Hepatic stellate cell (primary cell): ENCODE results near the gene PAFAH2.
"Not testable (repeated sequence)": the region's sequence is repeated elsewhere in the genome, so short reads cannot be mapped to it uniquely, and the experiment has no call there.

ENCODE experiments used
- DNase-seq: peaks from one replicate; pipeline ENCODE4 v3.0.0; 2011; ENCODE audit warnings: low spot score

PAFAH2 gene

GRCh38 chr1:25985171-25985570 lies 12.7 kb downstream of the PAFAH2 start:
- DNase-seq = no peak

GRCh38 chr1:25979210-25979609 lies 18.7 kb downstream of the PAFAH2 start:
- no peak for DNase-seq

- no peak for DNase-seq
Observed at GRCh38 chr1:25978403-25978802, 19.5 kb downstream of the PAFAH2 start.

- DNase-seq = no peak
Observed at GRCh38 chr1:25977801-25978200, 20.1 kb downstream of the PAFAH2 start.

DNA sequence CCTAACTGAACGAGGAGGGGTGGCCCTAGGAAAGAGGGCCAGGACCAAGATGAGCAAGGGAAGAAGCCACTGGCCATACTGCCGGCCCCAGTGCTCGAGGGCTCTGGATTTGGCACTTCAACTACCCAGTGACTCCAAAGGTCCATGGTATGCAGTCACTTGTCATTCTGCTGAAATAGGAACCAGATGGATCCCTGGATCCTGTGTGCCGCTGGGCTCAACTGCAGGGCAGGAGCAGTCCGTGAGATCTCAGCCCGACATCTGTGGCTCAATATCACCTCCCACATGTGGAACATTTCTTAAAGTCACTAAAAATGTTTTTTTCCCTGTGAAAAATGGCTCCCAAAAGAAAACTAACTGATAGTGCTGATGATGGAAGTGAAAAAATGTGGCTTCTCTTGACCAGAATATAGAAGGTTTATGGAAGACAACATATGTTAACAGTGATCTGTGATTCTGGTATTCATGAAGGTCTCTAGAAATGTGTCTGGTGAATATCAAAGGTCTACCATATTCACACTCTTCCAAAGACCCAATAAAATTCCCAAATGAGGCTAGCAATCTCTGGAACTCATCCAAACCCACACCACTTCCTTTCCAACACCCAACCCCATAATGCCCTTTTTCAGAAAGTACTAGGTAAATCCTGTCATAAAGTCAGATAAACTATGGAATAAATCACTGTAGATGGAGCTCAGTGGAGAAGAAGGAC lies 24.1 kb downstream of the PAFAH2 start:
- DNase-seq = no peak

DNA sequence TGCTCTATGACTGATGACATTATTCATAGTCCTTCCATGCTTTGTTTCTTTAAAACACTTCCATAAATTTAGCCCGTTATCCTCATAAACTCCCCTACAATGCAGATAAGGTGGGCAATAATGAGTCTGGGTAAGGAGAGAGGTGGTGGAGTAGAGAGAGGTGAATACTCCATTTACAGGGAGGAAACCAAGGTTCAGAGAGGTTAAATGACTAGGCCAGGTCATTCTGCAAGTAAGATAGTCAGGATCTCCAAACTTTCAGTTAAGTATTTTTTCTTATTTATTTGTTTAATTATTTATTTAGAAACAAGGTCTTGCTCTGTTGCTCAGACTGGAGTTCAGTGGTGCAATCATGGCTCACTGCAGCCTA lies 26.1 kb downstream of the PAFAH2 start:
- DNase-seq = no peak

DNA sequence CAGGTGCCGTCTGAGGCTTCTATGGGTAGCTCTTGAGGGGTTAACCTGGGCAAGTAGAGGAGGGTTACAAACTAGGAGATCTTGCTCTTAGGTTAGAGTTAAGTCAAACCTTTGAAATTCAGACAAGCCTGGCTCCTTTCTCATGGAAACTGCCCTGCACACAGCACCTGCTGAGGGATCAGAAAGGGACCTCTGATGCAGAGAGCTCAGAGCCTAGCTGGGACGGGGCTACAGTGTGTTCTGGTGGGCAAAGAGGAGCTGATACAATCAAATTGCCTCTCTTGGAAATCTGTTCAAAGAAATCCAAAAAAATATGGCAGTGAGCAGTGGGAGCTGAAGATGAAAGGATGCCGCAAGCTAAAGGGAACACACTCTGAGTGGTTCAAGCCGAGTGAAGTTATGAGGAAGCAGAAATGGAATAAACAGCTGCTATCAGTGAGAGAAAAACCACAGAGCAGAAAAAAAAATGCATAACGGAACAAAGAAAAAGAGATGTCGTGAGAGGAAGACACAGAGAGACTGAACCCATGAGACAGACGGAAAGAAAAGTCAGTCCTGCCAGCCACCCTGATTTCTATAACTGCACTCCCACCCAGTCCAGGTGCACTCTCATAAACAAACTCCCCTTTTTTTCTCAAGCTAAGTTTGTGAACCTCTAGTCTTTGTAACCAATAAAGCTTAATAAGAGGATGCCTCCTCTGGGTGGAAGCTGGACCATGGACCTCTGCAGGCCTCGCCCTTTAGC lies 26.6 kb downstream of the PAFAH2 start:
- DNase-seq = no peak

- no peak for DNase-seq
Observed at GRCh38 chr1:25967308-25967707, 30.6 kb downstream of the PAFAH2 start.

- no peak for DNase-seq
Observed at GRCh38 chr1:25959611-25960010, 38.3 kb downstream of the PAFAH2 start.

DNA sequence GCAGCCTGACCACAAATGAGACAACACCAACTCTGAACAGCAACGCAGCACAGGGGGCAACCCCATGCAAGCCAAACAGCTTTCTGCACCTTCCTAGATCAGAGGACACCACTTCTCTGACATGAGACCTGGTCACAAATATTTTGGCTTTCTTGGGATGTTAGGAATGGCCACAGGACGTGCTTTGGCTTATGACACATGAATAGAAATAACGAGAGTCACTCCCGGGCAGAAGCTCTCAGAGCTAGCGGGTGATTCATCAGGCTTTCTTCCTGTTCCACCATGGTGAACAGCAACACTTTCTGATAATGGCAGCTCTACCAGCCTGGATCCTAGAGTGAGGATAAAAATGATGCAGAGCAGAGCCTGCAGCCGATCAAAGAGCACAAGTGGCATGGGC lies 39.4 kb downstream of the PAFAH2 start:
- peak; percentile 91 for DNase-seq

- no peak for DNase-seq
Observed at GRCh38 chr1:25955553-25955952, 42.3 kb downstream of the PAFAH2 start.

GRCh38 chr1:25954282-25954938 lies 43.5 kb downstream of the PAFAH2 start:
- no peak for DNase-seq

DNA sequence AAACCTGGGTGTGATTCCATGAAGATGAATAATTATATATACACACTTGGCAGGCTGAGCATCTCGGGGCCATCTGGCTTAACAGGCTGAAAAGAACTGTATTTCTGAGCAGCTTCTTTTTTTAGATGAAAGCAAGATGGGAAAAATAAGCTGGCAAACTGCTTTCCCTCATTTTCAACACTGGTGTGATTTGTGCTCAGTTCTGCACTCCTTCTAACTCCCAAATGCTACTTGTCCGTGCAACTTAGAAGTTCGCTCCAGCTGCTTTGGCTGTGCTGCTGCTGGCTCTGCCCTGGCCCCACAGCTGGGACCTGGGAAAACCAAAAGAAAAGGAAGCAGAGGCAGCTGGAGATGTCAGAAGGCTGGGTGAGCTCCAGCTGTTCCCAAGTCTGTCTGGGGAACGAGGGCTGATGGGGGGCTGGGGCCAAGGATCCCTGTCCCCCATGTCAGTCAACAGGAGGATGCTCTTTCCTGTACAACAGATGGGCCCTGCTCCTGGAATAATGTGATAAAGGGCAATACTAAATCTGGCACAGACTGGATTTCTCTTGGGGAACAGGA lies 44.9 kb downstream of the PAFAH2 start:
- peak; percentile 28 for DNase-seq

- no peak for DNase-seq
Observed at GRCh38 chr1:25948641-25949040, 49.2 kb downstream of the PAFAH2 start.

GRCh38 chr1:25947027-25947426 lies 50.8 kb downstream of the PAFAH2 start:
- DNase-seq = no peak

DNA sequence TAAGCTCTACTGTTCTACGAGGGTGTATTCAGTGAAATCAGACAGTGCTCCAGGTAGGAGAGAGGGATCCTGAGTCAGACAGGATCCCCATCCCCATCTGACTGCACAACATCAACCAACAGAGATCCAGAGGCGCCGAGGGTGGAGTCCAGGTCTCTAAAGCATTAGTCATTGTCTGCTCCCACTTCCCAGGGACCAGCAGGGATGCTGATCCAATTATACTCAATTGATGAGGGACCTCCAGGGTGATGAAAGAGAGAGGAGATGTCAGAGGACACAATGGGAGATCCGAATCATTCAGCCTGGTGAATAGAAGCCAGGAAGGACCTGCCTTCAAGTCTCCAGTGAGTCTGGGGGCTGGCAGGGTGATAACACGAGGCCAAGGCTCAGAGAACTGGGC lies 52.1 kb downstream of the PAFAH2 start:
- no peak for DNase-seq

- no peak for DNase-seq
Observed at GRCh38 chr1:25944986-25945385, 52.9 kb downstream of the PAFAH2 start.

DNA sequence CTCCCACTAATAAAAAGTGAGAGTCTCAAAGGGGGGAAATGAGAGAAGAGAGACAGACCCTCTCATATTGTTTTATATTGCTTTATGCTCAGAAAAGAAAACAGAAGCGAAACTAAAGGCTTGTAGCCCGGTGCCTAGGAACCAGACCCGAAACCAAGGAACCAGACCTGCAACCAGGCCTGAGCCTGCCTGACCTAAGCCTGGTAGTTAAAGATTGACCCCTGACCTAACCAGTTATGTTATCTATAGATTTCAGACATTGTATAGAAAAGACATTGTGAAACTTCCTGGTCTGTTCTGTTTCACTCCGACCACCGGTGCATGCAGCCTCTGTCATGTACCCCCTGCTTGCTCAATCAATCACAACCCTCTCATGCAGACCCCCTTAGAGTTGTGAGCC lies 54.4 kb downstream of the PAFAH2 start:
- DNase-seq = not testable (repeated sequence)

DNA sequence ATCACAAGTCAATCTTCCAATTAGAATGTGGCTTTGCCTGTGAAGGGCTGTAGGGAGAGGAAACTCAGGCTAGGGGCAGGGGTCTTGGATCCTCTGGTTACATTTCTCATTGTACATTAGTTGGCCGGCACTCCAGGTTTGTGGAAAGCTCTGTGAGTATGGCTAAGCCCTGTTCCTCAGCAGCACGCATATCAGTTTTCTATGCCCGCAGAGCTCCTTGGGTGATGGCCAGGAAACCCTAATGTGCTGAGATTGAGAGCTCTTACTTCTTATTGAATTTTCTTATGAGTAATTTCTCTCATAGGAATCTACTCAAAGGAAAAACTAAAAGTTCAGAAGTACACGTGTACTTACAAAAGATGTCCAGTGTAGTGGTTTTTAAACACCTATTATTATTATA lies 60.9 kb downstream of the PAFAH2 start:
- no peak for DNase-seq

GRCh38 chr1:25933479-25934365 lies 64.1 kb downstream of the PAFAH2 start:
- DNase-seq = no peak

DNA sequence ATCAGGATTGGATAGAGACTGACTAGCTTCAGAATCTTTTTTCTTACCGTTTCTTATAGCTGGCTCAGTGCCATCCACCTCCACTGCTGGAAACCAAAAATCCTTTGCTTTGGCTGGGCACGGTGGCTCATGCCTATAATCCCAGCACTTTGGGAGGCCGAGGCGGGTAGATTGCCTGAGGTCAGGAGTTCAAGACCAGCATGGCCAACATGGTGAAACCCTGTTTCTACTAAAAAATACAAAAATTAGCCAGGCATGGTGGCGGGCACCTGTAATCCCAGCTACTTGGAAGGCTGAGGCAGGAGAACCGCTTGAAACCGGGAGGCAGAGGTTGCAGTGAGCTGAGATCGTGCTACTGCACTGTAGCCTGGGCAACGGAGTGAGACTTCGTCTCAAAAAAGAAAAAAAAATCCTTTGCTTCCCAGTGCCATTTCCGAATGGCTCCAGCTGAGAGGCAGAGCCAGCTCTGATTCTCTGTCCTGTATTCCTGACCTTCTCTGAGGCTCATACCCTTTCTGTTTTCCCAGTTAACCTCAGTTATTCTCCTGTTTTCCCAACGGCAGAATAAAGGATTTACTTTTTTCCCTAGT lies 65.0 kb downstream of the PAFAH2 start:
- DNase-seq = not testable (repeated sequence)

DNA sequence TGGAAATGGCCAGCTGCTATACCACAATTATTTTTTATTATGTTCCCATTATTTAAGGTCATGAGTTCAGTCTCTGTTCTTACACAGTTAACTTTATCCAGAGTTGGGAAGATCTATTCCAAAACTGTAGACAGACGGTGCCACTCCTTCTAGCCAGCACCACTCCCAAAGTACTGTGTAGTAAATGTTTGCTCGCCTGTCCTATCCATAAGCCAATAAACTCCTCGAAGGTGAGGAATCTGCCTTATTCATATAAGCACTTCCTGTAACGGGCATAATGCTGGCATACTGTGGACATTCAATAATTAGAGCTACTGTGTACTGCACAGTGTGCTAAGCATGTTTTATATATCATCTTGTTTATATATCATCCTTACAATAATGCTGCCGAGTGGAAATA lies 65.5 kb downstream of the PAFAH2 start:
- no peak for DNase-seq
